K562 (cell line): ENCODE data around the gene LAMP1. TPM values are rescaled to one million over a fixed set of nuclear protein-coding genes. Genes with fewer than 3 reads are reported as not detected.

Experiments used
- ATAC-seq: fragments of 200-7000 bp; cut with Tn5 transposase; 3 replicates; pipeline ENCODE4 v1.9.1; 2020; ENCODE audit warnings: moderate library complexity
- BruUV-seq: library from RNA; stranded (reverse); fragments of 400-500 nt; replicated peaks from 2 replicates; lab custom pipeline; 2021; lab: Mats Ljungman, UMichigan
- CTCF ChIA-PET: fragments of 300-600 bp; formaldehyde crosslinking; extraction: SDS; loops from one replicate; lab custom pipeline; 2021; ENCODE audit warnings: low intra/inter-chr PET ratio; lab: Yijun Ruan, JAX
- POLR2A ChIA-PET: fragments of 300-600, 350-650 bp; sonication (Branson Sonifier 250); formaldehyde crosslinking; extraction: SDS; loops from one replicate; lab custom pipeline; 2021; ENCODE audit warnings: antibody characterized with exemption, inconsistent platforms; lab: Yijun Ruan, JAX
- DNase-seq, 4 experiments: peaks; one replicate each; pipeline versions ENCODE4 v3.0.0 to v3.0.0-alpha.2; 2011 to 2018; ENCODE audit warnings: low spot score in 3 of 4, mixed read lengths in 3 of 4; ENCODE audit errors: extremely low read depth in 1 of 4
- FAIRE-seq: peaks from 2 replicates; lab custom pipeline; 2011; peaks lifted over from hg19 to GRCh38; lab: Jason Lieb, UNC
- H2AFZ ChIP-seq: 2 replicates; pipeline ENCODE4 v1.6.0; 2011; ENCODE audit warnings: low read depth, low read length, control low read depth, inconsistent platforms
- H3K27ac ChIP-seq: fragments of 200-600 bp; 3 replicates; pipeline ENCODE4 v1.8.0; 2011; ENCODE audit warnings: low read depth, mild to moderate bottlenecking, control low read depth, inconsistent platforms, low read length, moderate library complexity, mixed read lengths; ENCODE audit errors: extremely low read depth
- H3K27me3 ChIP-seq, 2 experiments: fragments of 300-600 bp in 1 of 2; 2 replicates in 1 of 2; 3 replicates in 1 of 2; pipeline versions ENCODE4 v1.6.0 to v1.8.0; 2011; ENCODE audit warnings: inconsistent platforms in 2 of 2, low read length in 2 of 2, mild to moderate bottlenecking in 1 of 2, mixed read lengths in 1 of 2, moderate library complexity in 1 of 2; ENCODE audit not compliant: control insufficient read depth in 2 of 2, insufficient read depth in 2 of 2
- H3K36me3 ChIP-seq: fragments of 300-600 bp; 3 replicates; pipeline ENCODE4 v1.8.0; 2011; ENCODE audit warnings: mild to moderate bottlenecking, low read length, inconsistent platforms; ENCODE audit not compliant: control insufficient read depth, insufficient read depth
- H3K4me1 ChIP-seq, 2 experiments: fragments of 200-600 bp in 1 of 2; replicated peaks in 1 of 2; 2 replicates in 1 of 2; 3 replicates in 1 of 2; pipeline versions ENCODE4 v1.5.1 to v1.8.0; 2011; ENCODE audit warnings: inconsistent platforms in 2 of 2, low read length in 2 of 2, mild to moderate bottlenecking in 1 of 2, mixed read lengths in 1 of 2, moderate library complexity in 1 of 2; ENCODE audit not compliant: control insufficient read depth in 2 of 2, insufficient read depth in 2 of 2
- H3K4me2 ChIP-seq: 2 replicates; pipeline ENCODE4 v1.6.1; 2011; ENCODE audit warnings: low read length, control low read depth, inconsistent platforms, mixed read lengths; ENCODE audit not compliant: insufficient read depth
- H3K4me3 ChIP-seq: fragments of 200-600 bp; sonication (generic), shearing (Covaris generic); 2 replicates; pipeline ENCODE4 v1.5.1; 2016; ENCODE audit warnings: control low read depth, inconsistent platforms
- H3K79me2 ChIP-seq: fragments of 200-600 bp; 3 replicates; pipeline ENCODE4 v1.8.0; 2011; ENCODE audit warnings: low read length, inconsistent platforms; ENCODE audit not compliant: control insufficient read depth, insufficient read depth
- H3K9ac ChIP-seq, 2 experiments: 2 replicates each; pipeline versions ENCODE4 v1.6.0 to v1.6.1; 2011; ENCODE audit warnings: low read depth in 2 of 2, low read length in 2 of 2, control low read depth in 1 of 2, inconsistent platforms in 1 of 2, mild to moderate bottlenecking in 1 of 2, mixed read lengths in 1 of 2; ENCODE audit not compliant: insufficient read depth in 1 of 2
- H3K9me1 ChIP-seq: one replicate; pipeline ENCODE4 v1.6.0; 2011; ENCODE audit warnings: inconsistent platforms, mild to moderate bottlenecking, low read length, moderate library complexity; ENCODE audit not compliant: control insufficient read depth, insufficient read depth
- H3K9me3 ChIP-seq: replicated peaks from 2 replicates; pipeline ENCODE4 v1.5.1; 2011; ENCODE audit warnings: low read depth, low read length, inconsistent platforms; ENCODE audit not compliant: control insufficient read depth, insufficient read depth
- H4K20me1 ChIP-seq: replicated peaks from 2 replicates; pipeline ENCODE4 v1.6.1; 2011; ENCODE audit warnings: low read length, inconsistent platforms, mixed read lengths; ENCODE audit not compliant: control insufficient read depth, insufficient read depth
- ARID3B ChIP-seq: fragments of 250-450 bp; sonication (Bioruptor Pico); IDR thresholded peaks from 2 replicates; pipeline ENCODE4 v1.4.0; 2020; ENCODE audit warnings: borderline replicate concordance
- ATF2 ChIP-seq: sonication (generic); formaldehyde crosslinking; IDR thresholded peaks from 2 replicates; pipeline ENCODE4 v1.8.1; 2022; ENCODE audit warnings: missing genetic modification reagents
- CBX1 ChIP-seq: sonication (generic); IDR thresholded peaks from 2 replicates; pipeline ENCODE4 v1.6.1; 2016; ENCODE audit warnings: antibody characterized with exemption, low read depth, mild to moderate bottlenecking
- HDAC8 ChIP-seq: fragments of 450-650 bp; IDR thresholded peaks from 2 replicates; pipeline ENCODE4 v1.6.1; 2016; ENCODE audit warnings: mild to moderate bottlenecking, missing genetic modification characterization, moderate library complexity, missing compliant biosample characterization
- RBM22 ChIP-seq: fragments of 200-400 bp; formaldehyde crosslinking; IDR thresholded peaks from 2 replicates; pipeline ENCODE4 v1.6.1; 2018; ENCODE audit warnings: low read length, low read depth; ENCODE audit not compliant: poor library complexity, severe bottlenecking
- RREB1 ChIP-seq: fragments of 250-450 bp; sonication (Bioruptor Pico); IDR thresholded peaks from 2 replicates; pipeline ENCODE4 v1.4.0; 2020
- SAFB2 ChIP-seq: fragments of 200-400 bp; formaldehyde crosslinking; IDR thresholded peaks from 2 replicates; pipeline ENCODE4 v1.6.1; 2018; ENCODE audit warnings: borderline replicate concordance, low read length, low read depth, moderate library complexity; ENCODE audit not compliant: severe bottlenecking
- THRAP3 ChIP-seq: fragments of 450-650 bp; IDR thresholded peaks from 2 replicates; pipeline ENCODE4 v1.6.1; 2016; ENCODE audit warnings: mild to moderate bottlenecking, inconsistent platforms, borderline replicate concordance
- WGBS: fragments of 100-300 bp; shearing (Covaris generic); methylation state at CpG from one replicate; pipeline ENCODE4 v1.1.6; 2016; ENCODE audit warnings: low coverage, mixed read lengths; ENCODE audit not compliant: insufficient coverage; ENCODE audit errors: missing lambda C conversion rate; 5-methylcytosine and 5-hydroxymethylcytosine counted together
- in situ Hi-C: fragments of 300-500 bp; cut with MboI; formaldehyde crosslinking; loops from 4 replicates; pipeline ENCODE4 v1.15.0; 2018; ENCODE audit warnings: inconsistent platforms, mixed read lengths
- intact Hi-C: fragments of 100-400 bp; cut with micrococcal nuclease; formaldehyde crosslinking; loops from 2 replicates; pipeline ENCODE4 v1.14.2; 2022
- polyA plus RNA-seq, 8 experiments: library from polyadenylated mRNA; depleted of rRNA in 4 of 8; stranded (reverse) in 5 of 8; unstranded in 3 of 8; fragments of >200 nt; fragmentation: Nextera tagmentation in 2 of 8; fragmentation: Illumina TruSeq in 1 of 8; extraction: Ambion mirVana in 2 of 8; extraction: Trizol in 1 of 8; gene quantifications; 2 replicates each; pipeline versions ENCODE4 v1.2.1 to v1.2.3, GENCODE V29; 2011 to 2014; ENCODE audit warnings: inconsistent platforms in 1 of 8, missing spikeins in 1 of 8
- total RNA-seq, 7 experiments: library from RNA; depleted of rRNA in 6 of 7; stranded (reverse); fragments of >200 nt in 6 of 7; fragmentation: Illumina TruSeq in 2 of 7; extraction: Trizol in 2 of 7; gene quantifications; 2 replicates each; pipeline versions ENCODE4 v1.2.1 to v1.2.3, GENCODE V29; 2011 to 2021; ENCODE audit warnings: low replicate concordance in 1 of 7

The LAMP1 gene
- total and polyA plus RNA-seq, 9 of the 15 experiments (the other 6 are each of a cell fraction or from before 2014, with no cell fraction given), result 2.2 to 70.1 (median 30.5) TPM

GRCh38 chr13:113371061-113371460, 74.0 kb downstream of the LAMP1 start:
- no peak overlapping the region for H3K4me3 ChIP-seq
- peaks cover 0 to 7% of the 10 kb centered on the region in 2 experiments; a peak in 2 of 5 replicates for H3K27me3 ChIP-seq
- no CpG with 5 or more reads among the region's 13 CpGs for WGBS
- no peak overlapping the region for H2AFZ ChIP-seq
- H3K9ac ChIP-seq, result no peak overlapping the region
- peaks cover 0 to 8% of the 10 kb centered on the region in 2 experiments; a peak in 2 of 5 replicates for H3K4me1 ChIP-seq
- H3K4me2 ChIP-seq, result no peak overlapping the region
- H3K36me3 ChIP-seq, result no peaks in the 10 kb centered on the region
- no peaks in the 10 kb centered on the region for H3K79me2 ChIP-seq
- no peak for DNase-seq
- no TSS peak for BruUV-seq
- no peak overlapping the region for H3K27ac ChIP-seq
- in situ Hi-C loops (no loop called here), intact Hi-C loops (no loop called here)
- no peaks in the 10 kb centered on the region for H4K20me1 ChIP-seq
- no peaks in the 10 kb centered on the region for H3K9me3 ChIP-seq
- CTCF ChIA-PET, result no interaction called here
- H3K9me1 ChIP-seq, result no peaks in the 10 kb centered on the region
- no peak for ATAC-seq
- TF ChIP-seq RREB1 (CRISPR knock-in tag) (no peak), SAFB2 (no peak), HDAC8 (tag) (no peak), ARID3B (no peak), CBX1 (no peak), RBM22 (no peak), ATF2 (CRISPR knock-in tag) (no peak), THRAP3 (no peak)
- FAIRE-seq, result no peak
- POLR2A ChIA-PET, result interaction anchor here (0.6 kb wide), 1 partner anchor 777 kb away, joined by 3 read pairs; no protein-coding TSS in a partner anchor
